H1 (cell line): ENCODE measurements around the gene NPBWR2. TPM values are rescaled to one million over a fixed set of nuclear protein-coding genes. Genes with fewer than 3 reads are reported as not detected.
"Not testable (repeated sequence)": the region's sequence is repeated elsewhere in the genome, so short reads cannot be mapped to it uniquely, and the experiment has no call there.

Source experiments
- CTCF ChIA-PET: fragments of 300-600 bp; sonication (Branson Sonifier 250); formaldehyde crosslinking; loops from one replicate; lab custom pipeline; 2021; ENCODE audit not compliant: partially characterized antibody; lab: Charles Lee
- POLR2A ChIA-PET: fragments of 300-600 bp; sonication (Branson Sonifier 250); formaldehyde crosslinking; loops from one replicate; lab custom pipeline; 2021; ENCODE audit warnings: inconsistent platforms; ENCODE audit not compliant: partially characterized antibody; lab: Charles Lee
- DNase-seq, 2 experiments: peaks; one replicate each; pipeline versions ENCODE4 v3.0.0 to v3.0.0-alpha.2; 2010 to 2022; ENCODE audit warnings: low spot score in 2 of 2, low read depth in 1 of 2, mixed read lengths in 1 of 2
- FAIRE-seq: peaks from 2 replicates; lab custom pipeline; 2011; peaks lifted over from hg19 to GRCh38; lab: Jason Lieb, UNC
- H2AFZ ChIP-seq: 2 replicates; pipeline ENCODE4 v1.8.1; 2012; ENCODE audit warnings: low read length, inconsistent platforms
- H2AK5ac ChIP-seq: 2 replicates; pipeline ENCODE4 v1.6.1; 2013; ENCODE audit warnings: low read depth, low read length
- H2BK120ac ChIP-seq: replicated peaks from 2 replicates; pipeline ENCODE3; 2013; ENCODE audit warnings: low read depth, low read length, inconsistent platforms
- H2BK12ac ChIP-seq: 2 replicates; pipeline ENCODE4 v1.6.1; 2013; ENCODE audit warnings: low read depth, low read length
- H2BK15ac ChIP-seq: 2 replicates; pipeline ENCODE4 v1.6.1; 2013; ENCODE audit warnings: low read length
- H2BK20ac ChIP-seq: 2 replicates; pipeline ENCODE4 v1.6.1; 2013; ENCODE audit warnings: low read length
- H2BK5ac ChIP-seq: 2 replicates; pipeline ENCODE4 v1.6.1; 2013; ENCODE audit warnings: low read depth, low read length
- H3K14ac ChIP-seq: 2 replicates; pipeline ENCODE4 v1.6.1; 2013; ENCODE audit warnings: inconsistent platforms; ENCODE audit not compliant: insufficient read length
- H3K18ac ChIP-seq: 2 replicates; pipeline ENCODE4 v1.6.1; 2013; ENCODE audit warnings: low read length; ENCODE audit errors: extremely low read depth
- H3K23ac ChIP-seq: 2 replicates; pipeline ENCODE4 v1.6.1; 2013; ENCODE audit warnings: inconsistent platforms; ENCODE audit not compliant: insufficient read length
- H3K23me2 ChIP-seq: 2 replicates; pipeline ENCODE4 v1.6.1; 2013; ENCODE audit warnings: low read depth, low read length
- H3K27ac ChIP-seq: 2 replicates; pipeline ENCODE4 v1.6.1; 2011; ENCODE audit warnings: low read depth, low read length, inconsistent platforms
- H3K27me3 ChIP-seq, 4 experiments: replicated peaks in 1 of 4; 1 replicate in 1 of 4; 2 replicates in 3 of 4; pipeline versions ENCODE4 v1.6.1 to v1.8.1; 2011 to 2013; ENCODE audit warnings: low read length in 3 of 4, mild to moderate bottlenecking in 3 of 4, inconsistent platforms in 2 of 4, mixed read lengths in 2 of 4, moderate library complexity in 1 of 4; ENCODE audit not compliant: control insufficient read depth in 3 of 4, insufficient read depth in 3 of 4; ENCODE audit errors: extremely low read depth in 1 of 4
- H3K36me3 ChIP-seq, 4 experiments: 2 replicates each; pipeline versions ENCODE4 v1.6.1 to v1.8.1; 2011 to 2013; ENCODE audit warnings: mild to moderate bottlenecking in 4 of 4, low read length in 3 of 4, moderate library complexity in 2 of 4, control low read depth in 1 of 4, inconsistent platforms in 1 of 4; ENCODE audit not compliant: insufficient read depth in 4 of 4, control insufficient read depth in 2 of 4
- H3K4ac ChIP-seq: replicated peaks from 2 replicates; pipeline ENCODE3; 2013; ENCODE audit warnings: low read length, low read depth, mixed read lengths, inconsistent platforms; ENCODE audit not compliant: insufficient read length
- H3K4me1 ChIP-seq, 4 experiments: replicated peaks in 1 of 4; 1 replicate in 1 of 4; 2 replicates in 3 of 4; pipeline versions ENCODE4 v1.6.1 to v1.8.1; 2011 to 2013; ENCODE audit warnings: low read length in 3 of 4, inconsistent platforms in 2 of 4, mixed read lengths in 1 of 4; ENCODE audit not compliant: insufficient read depth in 4 of 4, control insufficient read depth in 3 of 4
- H3K4me2 ChIP-seq, 2 experiments: 2 replicates each; pipeline versions ENCODE4 v1.6.1 to v1.8.1; 2011 to 2013; ENCODE audit warnings: low read depth in 2 of 2, low read length in 2 of 2, control low read depth in 1 of 2, inconsistent platforms in 1 of 2, mild to moderate bottlenecking in 1 of 2; ENCODE audit not compliant: insufficient read depth in 1 of 2
- H3K4me3 ChIP-seq, 4 experiments: fragments of 200-600, 300-600 bp in 1 of 4; sonication (generic), shearing (Covaris generic), sonication (Bioruptor Twin) in 1 of 4; 2 replicates each; pipeline versions ENCODE4 v1.5.1 to v1.8.1; 2011 to 2016; ENCODE audit warnings: low read length in 4 of 4, low read depth in 3 of 4, control low read depth in 2 of 4, inconsistent platforms in 2 of 4, mild to moderate bottlenecking in 2 of 4, mixed read lengths in 1 of 4, moderate library complexity in 1 of 4; ENCODE audit not compliant: insufficient read depth in 2 of 4; ENCODE audit errors: extremely low read depth in 1 of 4
- H3K56ac ChIP-seq: replicated peaks from 2 replicates; pipeline ENCODE3; 2013; ENCODE audit warnings: low read depth, mild to moderate bottlenecking, mixed read lengths, low read length, inconsistent platforms; ENCODE audit not compliant: insufficient read length
- H3K79me1 ChIP-seq: 2 replicates; pipeline ENCODE4 v1.6.1; 2013; ENCODE audit warnings: low read depth, low read length, control low read depth
- H3K79me2 ChIP-seq, 2 experiments: 2 replicates each; pipeline versions ENCODE4 v1.6.1 to v1.8.1; 2012 to 2013; ENCODE audit warnings: low read length in 2 of 2, mild to moderate bottlenecking in 2 of 2, inconsistent platforms in 1 of 2; ENCODE audit not compliant: insufficient read depth in 2 of 2, control insufficient read depth in 1 of 2
- H3K9ac ChIP-seq, 4 experiments: replicated peaks in 1 of 4; 1 replicate in 1 of 4; 2 replicates in 3 of 4; pipeline versions ENCODE4 v1.6.1 to v1.8.1; 2011 to 2013; ENCODE audit warnings: low read depth in 3 of 4, low read length in 3 of 4, control low read depth in 2 of 4, mild to moderate bottlenecking in 2 of 4, moderate library complexity in 2 of 4, inconsistent platforms in 1 of 4; ENCODE audit errors: extremely low read depth in 1 of 4
- H3K9me3 ChIP-seq, 2 experiments: 2 replicates each; pipeline versions ENCODE4 v1.6.1 to v1.8.1; 2012 to 2013; ENCODE audit warnings: mild to moderate bottlenecking in 2 of 2, moderate library complexity in 2 of 2, control low read depth in 1 of 2, inconsistent platforms in 1 of 2, low read depth in 1 of 2, low read length in 1 of 2, mixed read lengths in 1 of 2; ENCODE audit not compliant: insufficient read depth in 2 of 2
- H4K20me1 ChIP-seq, 2 experiments: replicated peaks in 1 of 2; 2 replicates each; pipeline versions ENCODE3 to v1.8.1; 2011 to 2013; ENCODE audit warnings: inconsistent platforms in 2 of 2, low read length in 2 of 2, mild to moderate bottlenecking in 1 of 2; ENCODE audit not compliant: insufficient read depth in 2 of 2, control insufficient read depth in 1 of 2
- H4K5ac ChIP-seq: 2 replicates; pipeline ENCODE4 v1.6.1; 2013; ENCODE audit warnings: low read length, low read depth, mixed read lengths, inconsistent platforms; ENCODE audit not compliant: insufficient read length
- H4K8ac ChIP-seq: 2 replicates; pipeline ENCODE4 v1.8.0; 2013; ENCODE audit warnings: mild to moderate bottlenecking, moderate library complexity, low read length, inconsistent platforms; ENCODE audit not compliant: insufficient read depth; ENCODE audit errors: extremely low read depth
- H4K91ac ChIP-seq: replicated peaks from 2 replicates; pipeline ENCODE3; 2013; ENCODE audit warnings: low read length, mixed read lengths, inconsistent platforms; ENCODE audit not compliant: insufficient read length
- CBX5 ChIP-seq: fragments of 300-800, 300-1000 bp; sonication (generic); IDR thresholded peaks from 2 replicates; pipeline ENCODE4 v1.7.1; 2016; ENCODE audit warnings: antibody characterized with exemption, low read length, low read depth
- CHD1 ChIP-seq: IDR thresholded peaks from 2 replicates; pipeline ENCODE4 v1.6.1; 2012; ENCODE audit warnings: low read depth, low read length, improper control_type of control experiment
- HDAC2 ChIP-seq, 2 experiments: fragments of 300-600 bp in 1 of 2; sonication (generic) in 1 of 2; IDR thresholded peaks; 2 replicates each; pipeline ENCODE4 v1.6.1; 2011 to 2012; ENCODE audit warnings: low read depth in 2 of 2, low read length in 2 of 2, mild to moderate bottlenecking in 2 of 2, moderate library complexity in 2 of 2, borderline replicate concordance in 1 of 2, inconsistent platforms in 1 of 2
- KDM1A ChIP-seq: fragments of 200-600, 300-600 bp; sonication (generic); IDR thresholded peaks from 2 replicates; pipeline ENCODE4 v1.7.1; 2016; ENCODE audit warnings: mild to moderate bottlenecking, low read length, borderline replicate concordance
- TAF1 ChIP-seq: IDR thresholded peaks from 2 replicates; pipeline ENCODE4 v1.6.1; 2011; ENCODE audit warnings: mild to moderate bottlenecking, low read depth, low read length
- TBP ChIP-seq: IDR thresholded peaks from 2 replicates; pipeline ENCODE4 v1.6.1; 2011; ENCODE audit warnings: low read depth, low read length, improper control_type of control experiment
- WGBS, 2 experiments: shearing (Covaris generic) in 1 of 2; methylation state at CpG; one replicate each; pipeline versions ENCODE4 v1.1.6 to v1.1.7; 2013 to 2015; ENCODE audit warnings: low lambda C conversion rate in 2 of 2, mixed read lengths in 2 of 2, inconsistent platforms in 1 of 2, low coverage in 1 of 2, missing lambda C conversion rate in 1 of 2; ENCODE audit not compliant: insufficient replicate concordance in 2 of 2, insufficient coverage in 1 of 2, insufficient read length in 1 of 2; ENCODE audit errors: extremely low coverage in 1 of 2, missing lambda C conversion rate in 1 of 2; 5-methylcytosine and 5-hydroxymethylcytosine counted together
- polyA plus RNA-seq, 7 experiments: library from polyadenylated mRNA; depleted of rRNA in 3 of 7; stranded (reverse) in 5 of 7; unstranded in 2 of 7; fragments of >200 nt in 5 of 7; fragments of 200-250 nt in 2 of 7; gene quantifications; 1 replicate in 5 of 7; 2 replicates in 1 of 7; 4 replicates in 1 of 7; pipeline versions ENCODE4 v1.2.1 to v1.2.3, GENCODE V29; 2011 to 2013; ENCODE audit warnings: missing spikeins in 2 of 7, mixed read lengths in 2 of 7
- total RNA-seq: library from RNA; stranded (reverse); fragmentation: NEBNext Ultra II Directional; extraction: Animal tissue kit (Norgen Biotek cat#: 25700); gene quantifications from 2 replicates; pipeline ENCODE4 v1.2.1, GENCODE V29; 2021

NPBWR2 gene
- total and polyA plus RNA-seq, 2 of the 8 experiments (the other 6 are each of a cell fraction or from before 2014, with no cell fraction given) = not detected

DNA sequence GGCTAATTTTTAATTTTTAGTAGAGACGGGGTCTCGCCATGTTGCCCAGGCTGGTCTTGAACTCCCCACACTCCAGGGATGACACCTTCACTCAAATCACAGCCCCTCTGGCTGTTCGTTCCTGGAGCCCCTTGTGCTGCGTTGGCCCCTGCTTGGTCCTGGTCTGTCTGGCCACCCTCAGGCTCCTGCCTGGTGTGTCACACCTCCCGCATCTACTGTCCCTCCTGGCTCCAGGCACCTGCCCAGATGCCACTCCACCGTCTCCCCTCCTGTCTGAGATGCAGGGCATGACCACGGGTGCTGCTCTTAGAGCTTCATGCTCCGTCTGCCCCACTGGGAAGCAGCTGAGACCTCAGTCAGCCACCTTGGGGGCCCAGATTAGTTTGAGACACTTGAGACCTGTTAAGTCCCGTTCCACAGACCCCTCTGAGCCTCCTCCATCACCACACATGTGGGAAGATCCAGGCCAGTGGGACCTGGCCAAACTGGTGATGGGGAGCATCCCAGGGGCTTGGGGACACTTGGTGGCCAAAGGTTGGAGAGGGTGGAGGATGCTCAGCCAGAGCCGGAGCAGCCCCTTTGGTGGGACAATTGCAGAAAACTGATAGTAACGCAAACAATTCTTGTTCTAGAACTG, 21.9 kb upstream of the NPBWR2 start (continued):
- TF ChIP-seq TBP = no peak
- TF ChIP-seq HDAC2 (IDR thresholded peaks at IDR 0.05; ENCODE audit: borderline replicate concordance in 1 of 2, low read depth in 2 of 2, low read length in 2 of 2) = no peak
- no peak for TF ChIP-seq CBX5
- no peak for TF ChIP-seq TAF1
- TF ChIP-seq CHD1 = no peak
- TF ChIP-seq KDM1A = no peak

DNA sequence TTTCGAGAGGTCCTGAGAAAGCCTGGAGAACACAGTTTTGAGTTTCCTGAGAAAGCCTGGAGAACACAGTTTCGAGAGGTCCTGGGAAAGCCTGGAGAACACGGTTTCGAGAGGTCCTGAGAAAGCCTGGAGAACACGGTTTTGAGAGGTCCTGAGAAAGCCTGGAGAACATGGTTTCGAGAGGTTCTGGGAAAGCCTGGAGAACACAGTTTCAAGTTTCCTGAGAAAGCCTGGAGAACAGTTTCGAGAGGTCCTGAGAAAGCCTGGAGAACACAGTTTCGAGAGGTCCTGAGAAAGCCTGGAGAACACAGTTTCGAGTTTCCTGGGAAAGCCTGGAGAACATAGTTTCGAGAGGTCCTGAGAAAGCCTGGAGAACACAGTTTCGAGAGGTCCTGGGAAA, 16.2 kb upstream of the NPBWR2 start:
- H2BK5ac ChIP-seq, POLR2A ChIA-PET, H3K4me1 ChIP-seq, H3K9ac ChIP-seq, H3K27ac ChIP-seq, H3K27me3 ChIP-seq, H3K9me3 ChIP-seq, H2AFZ ChIP-seq, H2AK5ac ChIP-seq, H4K8ac ChIP-seq, H3K14ac ChIP-seq, H2BK20ac ChIP-seq, H3K79me1 ChIP-seq, H3K56ac ChIP-seq, DNase-seq, H4K5ac ChIP-seq, H2BK12ac ChIP-seq, H2BK120ac ChIP-seq, H3K36me3 ChIP-seq, H3K4me3 ChIP-seq, H3K4me2 ChIP-seq, H3K4ac ChIP-seq, H3K79me2 ChIP-seq, H3K18ac ChIP-seq, H3K23ac ChIP-seq, H4K20me1 ChIP-seq, H3K23me2 ChIP-seq, FAIRE-seq, H4K91ac ChIP-seq, H2BK15ac ChIP-seq: not testable (repeated sequence)
- CTCF ChIA-PET = interaction anchor here (2.0 kb wide), 1 partner anchor 21 kb away, joined by 5 read pairs; no protein-coding TSS in a partner anchor
- WGBS, 2 experiments = 88% methylated on average over 11 of the region's 11 CpGs; no CpG with 5 or more reads in 1 of the 2 experiments
